Activated CD8-positive, alpha-beta memory T cell treated with anti-CD3 and anti-CD28 coated beads for 24 hours (primary cell): ENCODE measurements around the gene HCFC1R1.

Experiments used
- DNase-seq: peaks from one replicate; pipeline ENCODE4 v3.0.0-alpha.2; 2020

The HCFC1R1 gene

GRCh38 chr16:2991566-2992261 is 32.0 kb downstream of the HCFC1R1 start:
- no peak for DNase-seq

GRCh38 chr16:2990891-2991290 is 32.9 kb downstream of the HCFC1R1 start:
- DNase-seq: no peak

GRCh38 chr16:2988590-2989099 is 35.1 kb downstream of the HCFC1R1 start:
- no peak for DNase-seq

GRCh38 chr16:2987833-2988232 is 35.9 kb downstream of the HCFC1R1 start:
- DNase-seq: no peak

- no peak for DNase-seq
Observed at GRCh38 chr16:2987286-2987685, 36.5 kb downstream of the HCFC1R1 start.

GRCh38 chr16:2986623-2987188 is 37.0 kb downstream of the HCFC1R1 start:
- DNase-seq: no peak

- DNase-seq: no peak
Observed at GRCh38 chr16:2985893-2986355, 37.8 kb downstream of the HCFC1R1 start.

- DNase-seq: no peak
Observed at GRCh38 chr16:2985462-2985861, 38.3 kb downstream of the HCFC1R1 start.

GRCh38 chr16:2983706-2984136 is 40.0 kb downstream of the HCFC1R1 start:
- peak; percentile 90 for DNase-seq

- no peak for DNase-seq
Observed at GRCh38 chr16:2982402-2982801, 41.3 kb downstream of the HCFC1R1 start.

GRCh38 chr16:2981899-2982250 is 41.9 kb downstream of the HCFC1R1 start:
- DNase-seq: no peak

- DNase-seq: no peak
Observed at GRCh38 chr16:2981177-2981898, 42.4 kb downstream of the HCFC1R1 start.

- peak; percentile 99 for DNase-seq
Observed at GRCh38 chr16:2980227-2981176, 43.2 kb downstream of the HCFC1R1 start, which contains the start of gene PKMYT1. TSS of gene PKMYT1 (minus strand) at chr16:2980446. CDS start at chr16:2979657, 789 bp downstream.

- no peak for DNase-seq
Observed at GRCh38 chr16:2979669-2980226, 44.0 kb downstream of the HCFC1R1 start.

GRCh38 chr16:2977440-2977839 is 46.3 kb downstream of the HCFC1R1 start:
- DNase-seq: no peak

GRCh38 chr16:2976673-2977072 is 47.1 kb downstream of the HCFC1R1 start:
- DNase-seq: no peak

GRCh38 chr16:2976201-2976600 is 47.5 kb downstream of the HCFC1R1 start:
- no peak for DNase-seq

- DNase-seq: no peak
Observed at GRCh38 chr16:2975161-2975795, 48.5 kb downstream of the HCFC1R1 start.

GRCh38 chr16:2974319-2975056 is 49.3 kb downstream of the HCFC1R1 start:
- no peak for DNase-seq

GRCh38 chr16:2973605-2974318 is 50.0 kb downstream of the HCFC1R1 start:
- no peak for DNase-seq
